ENCODE measurements around the gene POMT1. TPM values are rescaled to one million over a fixed set of nuclear protein-coding genes. Genes with fewer than 3 reads are reported as not detected.
"Not testable (repeated sequence)": the region's sequence is repeated elsewhere in the genome, so short reads cannot be mapped to it uniquely, and the experiment has no call there.

POMT1 gene, protein sequence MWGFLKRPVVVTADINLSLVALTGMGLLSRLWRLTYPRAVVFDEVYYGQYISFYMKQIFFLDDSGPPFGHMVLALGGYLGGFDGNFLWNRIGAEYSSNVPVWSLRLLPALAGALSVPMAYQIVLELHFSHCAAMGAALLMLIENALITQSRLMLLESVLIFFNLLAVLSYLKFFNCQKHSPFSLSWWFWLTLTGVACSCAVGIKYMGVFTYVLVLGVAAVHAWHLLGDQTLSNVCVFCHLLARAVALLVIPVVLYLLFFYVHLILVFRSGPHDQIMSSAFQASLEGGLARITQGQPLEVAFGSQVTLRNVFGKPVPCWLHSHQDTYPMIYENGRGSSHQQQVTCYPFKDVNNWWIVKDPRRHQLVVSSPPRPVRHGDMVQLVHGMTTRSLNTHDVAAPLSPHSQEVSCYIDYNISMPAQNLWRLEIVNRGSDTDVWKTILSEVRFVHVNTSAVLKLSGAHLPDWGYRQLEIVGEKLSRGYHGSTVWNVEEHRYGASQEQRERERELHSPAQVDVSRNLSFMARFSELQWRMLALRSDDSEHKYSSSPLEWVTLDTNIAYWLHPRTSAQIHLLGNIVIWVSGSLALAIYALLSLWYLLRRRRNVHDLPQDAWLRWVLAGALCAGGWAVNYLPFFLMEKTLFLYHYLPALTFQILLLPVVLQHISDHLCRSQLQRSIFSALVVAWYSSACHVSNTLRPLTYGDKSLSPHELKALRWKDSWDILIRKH
- total RNA-seq (2014; rRNA removed; shearing (Covaris generic)) = 22.0 and 26.4 TPM in 2 replicates

DNA sequence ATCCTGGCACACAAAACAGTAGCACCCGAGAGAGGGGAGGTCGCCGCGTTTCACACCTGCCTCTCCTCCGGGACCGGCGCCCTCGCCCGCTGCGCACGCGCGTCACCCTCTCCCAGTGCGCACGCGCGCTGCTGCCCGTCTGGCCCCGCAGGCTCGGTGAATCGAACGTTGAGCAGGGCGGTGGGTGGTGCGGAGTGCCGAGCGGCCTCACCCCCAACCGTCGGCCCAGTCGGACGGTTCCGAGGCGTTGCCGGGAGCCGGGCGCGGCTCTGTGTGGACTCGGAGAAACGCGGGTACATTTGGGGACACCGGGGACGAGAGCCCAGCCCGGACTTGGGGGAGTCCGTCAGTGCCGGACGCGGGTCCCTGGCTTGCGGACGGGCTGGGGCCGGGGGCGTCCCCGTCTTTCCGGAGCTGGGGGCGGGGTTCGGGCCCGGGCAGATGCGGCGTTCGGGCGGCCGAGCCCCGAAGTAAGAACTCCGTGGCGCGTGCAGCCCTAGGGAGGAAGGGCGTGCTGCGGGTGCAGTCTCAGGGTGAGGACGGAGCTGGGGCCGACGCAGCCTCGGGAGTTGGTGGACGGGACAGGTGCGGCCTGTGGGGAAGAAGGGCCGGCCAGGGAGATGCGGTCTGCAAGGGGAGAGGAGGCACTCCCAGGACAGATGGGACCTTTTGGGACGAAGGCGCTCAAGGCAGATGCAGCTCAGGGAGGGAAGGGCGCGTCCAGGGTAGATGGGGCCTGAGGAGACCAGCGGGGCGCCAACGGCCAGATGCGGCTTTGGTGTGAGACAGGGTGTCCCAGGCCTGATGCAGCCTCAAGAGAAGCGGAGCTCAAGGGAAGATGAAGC lies at the start of gene POMT1:
Gene POMT1 (plus strand): TSS at position 138 of the 845 bp plus-strand sequence. CDS start 1,301 bp downstream, outside the sequence.
- peak; percentile 43 for DNase-seq (ENCODE audit: low spot score)

GRCh38 chr9:131454028-131454427 lies 48.7 kb upstream of the POMT1 start:
- no peak for DNase-seq (ENCODE audit: low spot score)

DNA sequence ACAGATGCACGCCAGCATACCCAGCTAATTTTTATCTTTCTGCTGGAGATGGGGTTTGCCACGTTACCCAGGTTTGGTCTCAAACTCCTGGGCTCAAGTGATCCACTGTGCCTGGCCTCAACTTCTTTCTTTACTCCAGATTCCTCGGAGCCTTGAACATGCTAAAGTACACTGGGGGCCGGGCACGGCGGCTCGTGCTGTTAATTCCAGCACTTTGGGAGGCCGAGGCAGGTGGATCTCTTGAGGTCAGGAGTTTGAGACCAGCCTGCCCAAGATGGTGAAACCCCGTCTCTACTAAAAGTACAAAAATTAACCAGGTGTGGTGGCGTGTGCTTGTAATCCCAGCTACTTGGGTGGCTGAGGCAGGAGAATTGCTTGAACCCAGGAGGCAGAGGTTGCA lies 47.1 kb upstream of the POMT1 start:
- not testable (repeated sequence) for DNase-seq (ENCODE audit: low spot score)

- no peak for DNase-seq (ENCODE audit: low spot score)
Observed at GRCh38 chr9:131457746-131458145, 45.0 kb upstream of the POMT1 start.

GRCh38 chr9:131459056-131459455 lies 43.7 kb upstream of the POMT1 start:
- DNase-seq (ENCODE audit: low spot score) = no peak

GRCh38 chr9:131461166-131461565 lies 41.6 kb upstream of the POMT1 start:
- no peak for DNase-seq (ENCODE audit: low spot score)

DNA sequence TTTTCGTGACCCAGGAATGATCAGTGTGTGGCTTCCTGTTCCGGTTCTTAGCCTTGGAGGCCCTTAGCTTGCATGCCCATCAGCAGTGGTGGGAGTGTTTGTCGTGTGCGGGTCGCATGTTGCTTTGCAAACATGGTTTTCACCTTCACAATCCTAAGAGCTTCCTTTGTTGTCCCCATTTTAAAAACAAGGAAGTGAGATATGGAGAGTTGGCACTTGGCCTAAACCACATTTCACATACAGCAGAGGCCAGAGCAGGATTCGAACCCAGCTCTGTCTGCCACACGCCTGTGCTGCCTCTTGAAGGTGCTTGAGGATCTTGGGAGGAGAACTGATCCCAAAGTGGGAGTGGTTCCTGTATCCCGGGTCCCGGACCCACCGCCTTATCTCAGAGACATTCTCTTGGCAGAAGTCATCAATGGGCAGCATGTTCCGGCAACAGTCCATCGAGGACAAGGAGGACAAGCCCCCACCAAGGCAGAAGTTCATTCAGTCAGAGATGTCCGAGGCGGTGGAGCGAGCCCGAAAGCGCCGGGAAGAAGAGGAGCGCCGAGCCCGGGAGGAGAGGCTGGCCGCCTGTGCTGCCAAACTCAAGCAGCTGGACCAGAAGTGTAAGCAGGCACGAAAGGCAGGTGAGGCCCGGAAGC lies 38.2 kb upstream of the POMT1 start:
- no peak for DNase-seq (ENCODE audit: low spot score)

- no peak for DNase-seq (ENCODE audit: low spot score)
Observed at GRCh38 chr9:131465401-131465800, 37.3 kb upstream of the POMT1 start.

- no peak for DNase-seq (ENCODE audit: low spot score)
Observed at GRCh38 chr9:131467214-131467935, 35.3 kb upstream of the POMT1 start.

GRCh38 chr9:131468031-131468430 lies 34.7 kb upstream of the POMT1 start:
- DNase-seq (ENCODE audit: low spot score) = no peak

- DNase-seq (ENCODE audit: low spot score) = no peak
Observed at GRCh38 chr9:131469356-131469755, 33.4 kb upstream of the POMT1 start.

- no peak for DNase-seq (ENCODE audit: low spot score)
Observed at GRCh38 chr9:131469951-131470350, 32.8 kb upstream of the POMT1 start.

- DNase-seq (ENCODE audit: low spot score) = no peak
Observed at GRCh38 chr9:131470581-131470991, 32.1 kb upstream of the POMT1 start.

DNA sequence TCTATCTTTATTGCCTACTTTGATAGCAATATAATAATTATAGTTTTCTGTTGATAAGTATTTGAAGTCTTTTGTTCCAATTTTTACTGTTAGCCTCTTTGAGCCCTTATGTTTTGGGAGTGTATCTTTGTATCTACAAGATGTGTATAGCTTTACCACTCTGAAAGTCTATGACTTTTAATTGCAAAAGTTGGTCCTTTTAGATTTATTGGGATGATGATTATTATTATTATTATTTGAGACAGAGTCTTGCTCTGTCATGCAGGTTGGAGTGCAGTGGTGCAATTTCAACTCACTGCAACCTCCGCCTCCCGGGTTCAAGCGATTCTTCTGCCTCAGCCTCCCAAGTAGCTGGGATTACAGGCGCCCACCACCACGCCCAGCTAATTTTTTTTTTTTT lies 30.6 kb upstream of the POMT1 start:
- not testable (repeated sequence) for DNase-seq (ENCODE audit: low spot score)

GRCh38 chr9:131473198-131473885 lies 29.4 kb upstream of the POMT1 start:
- DNase-seq (ENCODE audit: low spot score) = no peak

DNA sequence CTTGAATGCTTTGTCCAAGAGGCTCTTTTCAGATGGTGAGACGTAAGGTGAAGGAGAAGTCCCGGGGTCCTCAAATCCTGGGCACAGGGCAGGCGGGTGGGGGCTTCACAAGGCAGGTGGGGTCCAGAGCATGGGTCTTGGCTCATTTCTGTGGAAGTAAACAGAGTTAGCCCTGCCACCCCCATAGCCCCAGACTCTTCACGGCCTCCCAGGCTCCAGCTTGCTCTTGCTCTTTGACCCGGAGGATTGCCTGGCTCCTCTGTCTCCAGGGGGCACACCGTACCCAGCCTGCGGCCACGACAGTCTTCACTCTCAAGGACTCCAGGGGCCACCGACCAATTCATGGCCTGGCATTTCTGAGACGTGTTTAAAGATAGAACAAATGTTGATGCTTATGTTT lies 28.8 kb upstream of the POMT1 start:
- no peak for DNase-seq (ENCODE audit: low spot score)

DNA sequence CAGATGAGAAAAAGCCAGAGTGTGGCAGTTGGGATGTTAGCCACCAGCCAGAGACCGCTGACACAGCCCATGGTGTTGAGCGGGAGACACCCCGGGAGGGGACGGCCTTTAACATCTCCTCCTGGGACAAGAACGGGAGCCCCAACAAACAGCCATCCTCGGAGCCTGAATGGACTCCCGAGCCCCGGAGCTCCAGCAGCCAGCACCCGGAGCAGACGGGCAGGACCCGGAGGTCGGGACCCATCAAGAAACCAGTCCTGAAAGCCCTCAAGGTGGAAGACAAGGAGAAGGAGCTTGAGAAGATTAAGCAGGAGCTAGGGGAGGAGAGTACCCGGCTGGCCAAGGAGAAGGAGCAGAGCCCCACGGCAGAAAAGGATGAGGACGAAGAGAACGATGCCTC lies 28.0 kb upstream of the POMT1 start:
- no peak for DNase-seq (ENCODE audit: low spot score)

- DNase-seq (ENCODE audit: low spot score) = no peak
Observed at GRCh38 chr9:131475111-131475955, 27.4 kb upstream of the POMT1 start.
